GM18868 (cell line): ENCODE results near the gene IFRD1.

Experiments used
- ATAC-seq: cut with Tn5 transposase; IDR thresholded peaks from one replicate; pipeline ENCODE4 v1.9.1; 2021; ENCODE audit warnings: mild to moderate bottlenecking, moderate library complexity; ENCODE audit not compliant: unreplicated experiment

Gene IFRD1

GRCh38 chr7:112485766-112486165 is 35.5 kb downstream of the IFRD1 start:
- ATAC-seq: no peak

GRCh38 chr7:112487457-112488263 is 37.4 kb downstream of the IFRD1 start:
- ATAC-seq: no peak

GRCh38 chr7:112488264-112488552 is 37.9 kb downstream of the IFRD1 start:
- ATAC-seq: no peak

- no peak for ATAC-seq
Observed at GRCh38 chr7:112492186-112492585, 41.9 kb downstream of the IFRD1 start.

- ATAC-seq: no peak
Observed at GRCh38 chr7:112494656-112495055, 44.4 kb downstream of the IFRD1 start.

- no peak for ATAC-seq
Observed at GRCh38 chr7:112495156-112495788, 45.0 kb downstream of the IFRD1 start.

- peak; percentile 61 for ATAC-seq
Observed at GRCh38 chr7:112495810-112496462, 45.7 kb downstream of the IFRD1 start.

GRCh38 chr7:112497481-112497880 is 47.2 kb downstream of the IFRD1 start:
- ATAC-seq: peak; percentile 66

- no peak for ATAC-seq
Observed at GRCh38 chr7:112500619-112501018, 50.4 kb downstream of the IFRD1 start.

- no peak for ATAC-seq
Observed at GRCh38 chr7:112501801-112502503, 51.7 kb downstream of the IFRD1 start.

GRCh38 chr7:112502700-112503099 is 52.4 kb downstream of the IFRD1 start:
- no peak for ATAC-seq

GRCh38 chr7:112503361-112503972 is 53.2 kb downstream of the IFRD1 start:
- peak; percentile 80 for ATAC-seq

- ATAC-seq: no peak
Observed at GRCh38 chr7:112504093-112504695, 53.9 kb downstream of the IFRD1 start.

GRCh38 chr7:112505495-112505894 is 55.2 kb downstream of the IFRD1 start:
- no peak for ATAC-seq

GRCh38 chr7:112508404-112508803 is 58.1 kb downstream of the IFRD1 start:
- no peak for ATAC-seq

- ATAC-seq: no peak
Observed at GRCh38 chr7:112509402-112509801, 59.1 kb downstream of the IFRD1 start.

- ATAC-seq: peak; percentile 71
Observed at GRCh38 chr7:112510001-112510742, 59.9 kb downstream of the IFRD1 start.

GRCh38 chr7:112510743-112511110 is 60.5 kb downstream of the IFRD1 start:
- no peak for ATAC-seq

- no peak for ATAC-seq
Observed at GRCh38 chr7:112511451-112512202, 61.4 kb downstream of the IFRD1 start.
